ENCODE results near the gene FDXACB1. TPM values are rescaled to one million over a fixed set of nuclear protein-coding genes. Genes with fewer than 3 reads are reported as not detected.

The FDXACB1 gene, protein sequence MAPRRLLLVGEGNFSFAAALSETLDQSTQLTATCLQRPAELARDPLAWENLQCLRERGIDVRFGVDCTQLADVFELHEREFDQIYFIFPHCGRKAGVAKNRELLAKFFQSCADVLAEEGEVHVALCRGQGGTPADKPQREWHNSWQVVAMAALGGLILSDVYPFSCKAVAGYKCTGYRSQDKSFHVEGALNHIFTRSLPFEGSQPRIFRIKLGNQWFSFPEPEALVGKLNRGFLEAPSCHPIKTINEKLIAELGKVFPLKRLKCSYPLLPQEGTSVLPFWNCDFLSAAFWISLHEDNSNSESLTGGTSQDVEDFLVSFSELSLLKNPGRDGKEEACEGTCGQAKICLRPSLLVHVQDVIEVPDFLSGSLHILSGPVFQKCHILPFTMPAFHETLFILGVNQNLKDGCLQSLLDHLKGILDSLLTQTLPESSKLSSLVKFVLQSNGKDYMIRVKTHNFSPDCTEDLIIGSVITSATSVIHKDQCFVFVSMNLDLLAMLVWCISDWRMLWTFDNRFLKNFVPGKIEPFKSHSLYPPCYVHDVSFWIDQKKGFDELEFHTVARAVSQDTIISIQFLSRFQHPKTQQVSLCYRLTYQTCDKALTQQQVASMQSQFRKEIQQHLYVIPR
- 0.99 and 2.0 TPM in 2 replicates for polyA plus RNA-seq (2014; cell fraction: cytosol; rRNA removed)
- 1.6 and 1.7 TPM in 2 replicates for polyA plus RNA-seq (2014; cell fraction: nucleus; rRNA removed)

- DNase-seq (ENCODE audit: low spot score), result peak; percentile 96
These were observed at the start of gene FDXACB1, which contains the start of gene CFAP68 for GRCh38 chr11:111878849-111879636. Gene FDXACB1, minus strand, starts transcription at chr11:111879165. Its CDS starts 33 bp downstream, at chr11:111879132. Gene CFAP68, plus strand, starts transcription at chr11:111879541. Its CDS starts 20 bp downstream, at chr11:111879561.

- DNase-seq (ENCODE audit: low spot score), result peak; percentile 91
These were observed 47.8 kb upstream of the FDXACB1 start for GRCh38 chr11:111926505-111927391.

DNA sequence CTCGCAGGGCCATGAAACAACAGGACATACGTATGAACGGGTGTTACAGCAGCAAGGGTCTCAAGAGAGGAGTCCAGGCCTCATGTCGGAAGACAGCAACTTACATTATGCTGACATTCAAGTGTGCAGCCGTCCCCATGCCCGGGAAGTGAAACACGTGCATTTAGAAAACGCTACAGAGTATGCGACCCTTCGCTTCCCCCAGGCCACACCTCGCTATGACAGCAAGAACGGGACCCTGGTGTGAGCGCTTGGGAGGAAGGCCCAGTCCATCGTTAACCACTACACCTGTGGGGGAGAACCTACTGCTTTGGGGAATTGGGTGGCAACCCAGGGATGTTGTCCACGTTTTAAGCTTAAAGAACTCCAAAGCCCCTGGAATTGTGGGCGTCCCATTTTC lies 47.0 kb upstream of the FDXACB1 start:
- no peak for DNase-seq (ENCODE audit: low spot score)

- DNase-seq (ENCODE audit: low spot score), result no peak
These were observed 45.0 kb upstream of the FDXACB1 start for GRCh38 chr11:111923951-111924350.

GRCh38 chr11:111923351-111923788 lies 44.4 kb upstream of the FDXACB1 start:
- no peak for DNase-seq (ENCODE audit: low spot score)

GRCh38 chr11:111922803-111923202 lies 43.8 kb upstream of the FDXACB1 start:
- DNase-seq (ENCODE audit: low spot score), result no peak

GRCh38 chr11:111921541-111922230 lies 42.7 kb upstream of the FDXACB1 start:
- DNase-seq (ENCODE audit: low spot score), result no peak

GRCh38 chr11:111920908-111921307 lies 41.9 kb upstream of the FDXACB1 start:
- no peak for DNase-seq (ENCODE audit: low spot score)

GRCh38 chr11:111918390-111919256 lies 39.7 kb upstream of the FDXACB1 start, which contains the start of gene C11orf52:
Gene C11orf52, plus strand, starts transcription at chr11:111918913. Its CDS starts 60 bp downstream, at chr11:111918973.
- no peak for DNase-seq (ENCODE audit: low spot score)

DNA sequence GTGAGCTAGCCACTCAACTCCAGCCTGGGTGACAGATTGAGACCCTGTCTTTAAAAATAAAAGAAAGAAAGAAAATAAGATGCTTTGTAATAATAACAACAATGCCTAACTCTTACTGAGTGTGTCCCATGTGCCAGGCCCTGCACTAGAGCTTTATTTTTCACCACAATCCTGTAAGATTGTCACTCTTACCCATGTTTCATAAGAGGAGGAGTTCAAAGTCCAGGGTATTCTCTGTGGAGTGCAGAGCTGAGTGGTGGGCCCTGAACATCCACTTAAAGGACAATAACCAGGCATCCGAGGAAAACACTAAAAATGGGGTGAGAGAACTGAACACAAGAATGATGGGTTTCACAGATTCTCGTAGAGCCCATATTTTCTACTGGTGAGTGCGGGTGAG lies 38.8 kb upstream of the FDXACB1 start:
- DNase-seq (ENCODE audit: low spot score), result no peak

- no peak for DNase-seq (ENCODE audit: low spot score)
These were observed 38.3 kb upstream of the FDXACB1 start for GRCh38 chr11:111917312-111917711.

GRCh38 chr11:111916768-111917167 lies 37.8 kb upstream of the FDXACB1 start:
- no peak for DNase-seq (ENCODE audit: low spot score)

DNA sequence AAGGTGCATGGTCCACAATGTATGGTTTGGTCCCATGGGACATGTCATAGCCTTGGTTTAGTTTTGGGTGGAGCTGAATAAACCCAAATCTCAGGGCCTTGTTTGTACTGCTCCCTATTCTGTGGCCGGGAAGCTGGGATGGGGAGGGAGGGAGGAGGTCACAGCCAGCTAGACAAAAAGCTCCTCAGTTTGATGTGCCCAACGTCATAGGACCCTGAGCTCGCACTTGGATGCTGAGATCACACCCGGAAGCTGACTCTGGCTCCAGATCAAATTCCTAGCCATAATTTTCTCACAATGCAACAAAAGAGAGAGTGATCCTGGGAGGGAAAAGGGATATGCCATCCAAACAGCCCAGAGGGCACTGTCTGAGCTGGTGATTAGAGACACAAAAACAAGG lies 35.0 kb upstream of the FDXACB1 start:
- no peak for DNase-seq (ENCODE audit: low spot score)

DNA sequence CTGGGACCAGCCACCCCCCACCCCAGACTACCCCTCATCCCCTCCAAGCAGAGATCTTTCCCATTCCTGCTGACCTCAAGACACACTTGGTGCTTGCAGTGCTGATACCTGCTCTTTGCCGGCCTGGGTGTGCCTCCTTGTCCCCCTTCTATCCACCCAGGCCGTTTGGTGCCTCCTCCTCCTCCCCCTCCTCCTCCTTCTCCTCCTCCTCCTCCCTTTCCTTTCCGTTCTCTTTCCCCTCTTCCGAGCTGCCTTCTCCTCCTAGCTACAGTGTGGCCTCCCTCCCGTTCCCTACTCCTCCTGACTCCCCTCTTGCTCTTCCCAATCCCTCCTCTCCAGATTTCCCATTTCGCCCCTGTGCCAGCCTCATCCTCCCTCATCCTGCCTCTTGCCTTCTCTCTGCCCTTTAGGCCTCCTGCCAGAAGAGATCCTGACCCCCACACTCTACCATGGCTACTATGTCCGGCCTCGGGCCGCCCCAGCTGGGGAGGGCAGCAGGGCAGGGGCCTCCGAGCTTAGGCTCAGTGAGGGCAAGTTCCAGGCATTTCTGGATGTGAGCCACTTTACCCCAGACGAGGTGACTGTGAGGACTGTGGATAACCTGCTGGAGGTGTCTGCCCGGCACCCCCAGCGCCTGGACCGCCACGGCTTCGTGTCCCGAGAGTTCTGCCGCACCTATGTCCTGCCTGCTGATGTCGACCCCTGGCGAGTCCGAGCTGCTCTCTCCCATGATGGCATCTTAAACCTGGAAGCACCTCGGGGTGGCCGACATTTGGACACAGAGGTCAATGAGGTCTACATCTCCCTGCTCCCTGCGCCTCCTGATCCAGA lies 34.3 kb upstream of the FDXACB1 start:
- no peak for DNase-seq (ENCODE audit: low spot score)

- DNase-seq (ENCODE audit: low spot score), result no peak
These were observed 33.6 kb upstream of the FDXACB1 start, which contains the start of gene HSPB2 for GRCh38 chr11:111912535-111912934. Gene HSPB2, plus strand, starts transcription at chr11:111912734. Its CDS starts 96 bp downstream, at chr11:111912830.

DNA sequence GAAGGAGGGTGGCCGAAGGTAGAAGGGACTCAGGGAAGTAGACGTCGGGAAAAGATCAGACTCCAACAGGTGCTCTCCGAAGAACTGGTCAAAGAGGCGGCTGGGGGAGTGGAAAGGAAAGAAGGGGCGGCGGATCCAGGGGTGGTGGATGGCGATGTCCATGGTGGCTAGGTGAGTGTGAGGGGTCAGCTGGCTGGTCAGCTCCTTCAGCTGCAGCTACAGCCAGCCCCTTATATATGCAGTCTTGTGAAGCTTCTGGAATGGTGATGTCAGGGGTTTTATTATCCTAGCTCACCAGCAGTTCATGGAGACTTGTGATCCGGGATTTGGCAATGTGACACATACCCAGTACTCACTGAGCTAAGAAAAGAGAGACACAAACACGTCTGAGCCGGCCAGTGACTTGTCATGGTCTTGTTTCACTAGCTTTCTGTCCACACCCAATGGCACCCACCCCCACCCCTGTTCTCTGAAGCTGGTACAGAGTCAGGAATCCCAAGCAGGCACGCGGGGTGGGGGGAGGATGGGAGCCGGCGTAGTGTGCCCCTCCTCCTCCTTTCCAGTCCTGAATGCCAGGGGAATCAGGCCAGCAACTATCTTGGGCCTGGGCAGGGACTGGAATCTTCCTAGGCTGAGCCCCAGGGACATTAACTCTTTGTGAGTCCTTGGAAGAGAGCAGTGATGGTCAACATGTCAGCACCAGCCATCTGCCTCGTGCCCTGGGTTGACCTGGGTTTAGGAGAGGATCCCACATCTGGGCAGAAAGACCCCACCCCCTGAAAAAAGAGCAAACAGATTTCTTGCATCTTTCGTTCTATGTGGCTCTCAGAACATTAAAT lies 32.8 kb upstream of the FDXACB1 start, which contains the start of gene CRYAB:
Gene CRYAB, minus strand, starts transcription at position 208 of the 839 bp plus-strand sequence. Its CDS starts 46 bp downstream, at position 162.
- DNase-seq (ENCODE audit: low spot score), result no peak
